Cardiac muscle cell (in vitro differentiated cells and primary cell): ENCODE measurements around the gene CLEC14A. TPM values are rescaled to one million over a fixed set of nuclear protein-coding genes. Genes with fewer than 3 reads are reported as not detected.

Experiments used
- DNase-seq, 2 donors: peaks; one replicate each; pipeline versions ENCODE4 v3.0.0 to v3.0.0-alpha.2; 2010 to 2017; ENCODE audit warnings: low read depth in 1 of 2, low spot score in 1 of 2
- H3K27ac ChIP-seq: fragments of 200-600 bp; sonication (generic); 2 replicates; pipeline ENCODE4 v1.5.1; 2016
- H3K27me3 ChIP-seq: fragments of 200-600 bp; sonication (generic); 2 replicates; pipeline ENCODE4 v1.6.0; 2016; ENCODE audit warnings: control low read depth
- H3K36me3 ChIP-seq: fragments of 200-600 bp; sonication (generic); 2 replicates; pipeline ENCODE4 v1.5.1; 2016; ENCODE audit warnings: control low read depth
- H3K4me1 ChIP-seq: fragments of 200-600 bp; sonication (generic); 2 replicates; pipeline ENCODE4 v1.8.1; 2017; ENCODE audit warnings: low read depth, mild to moderate bottlenecking, mixed run types
- H3K4me3 ChIP-seq: fragments of 200-600 bp; sonication (generic); 2 replicates; pipeline ENCODE4 v1.5.1; 2016; ENCODE audit warnings: mild to moderate bottlenecking
- H3K9me3 ChIP-seq: fragments of 200-600 bp; sonication (generic); 2 replicates; pipeline ENCODE4 v1.5.1; 2017; ENCODE audit warnings: low read depth, mild to moderate bottlenecking, control low read depth
- polyA plus RNA-seq: library from polyadenylated mRNA; unstranded; fragments of >200 nt; fragmentation: Nextera tagmentation; extraction: Ambion mirVana; gene quantifications from 2 replicates; pipeline ENCODE4 v1.2.1, GENCODE V29; 2016
- total RNA-seq: library from RNA; depleted of rRNA; stranded (reverse); fragments of >200 nt; gene quantifications from 2 replicates; pipeline ENCODE4 v1.2.3, GENCODE V29; 2016
- TF ChIP-seq, protein P1 (sequence below): IDR thresholded peaks from 2 replicates; pipeline ENCODE4 v1.5.1; 2012; ENCODE audit warnings: low read depth, mild to moderate bottlenecking, low read length

CLEC14A gene
- total and polyA plus RNA-seq, 2 experiments from 2014 or later, result 0.42 TPM; not detected in 1

DNA sequence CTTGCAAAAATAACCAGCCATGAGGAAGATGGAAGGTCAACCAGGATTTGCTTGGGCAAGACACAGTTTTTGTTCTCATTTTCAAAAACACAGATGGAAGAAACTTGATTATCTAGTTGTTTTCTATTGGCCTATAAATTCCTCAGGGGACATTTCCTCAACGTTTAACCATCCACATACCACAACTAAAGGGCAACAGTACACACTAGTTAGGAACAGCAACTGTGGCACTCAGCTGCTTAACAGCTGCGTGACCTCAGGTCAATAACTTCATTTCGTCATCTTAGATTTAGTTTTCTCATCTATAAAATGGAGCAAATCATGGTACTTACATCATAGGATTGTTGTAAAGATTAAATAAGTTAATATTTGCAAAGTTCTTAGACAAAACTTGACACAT, 29.5 kb downstream of the CLEC14A start:
- Histone ChIP-seq H3K36me3 (no peaks in the 10 kb centered on the region), H3K4me3 (no peak overlapping the region), H3K27me3 (no peaks in the 10 kb centered on the region), H3K27ac (no peak overlapping the region), H3K4me1 (no peaks in the 10 kb centered on the region), H3K9me3 (no peaks in the 10 kb centered on the region)
- TF ChIP-seq, protein P1, sequence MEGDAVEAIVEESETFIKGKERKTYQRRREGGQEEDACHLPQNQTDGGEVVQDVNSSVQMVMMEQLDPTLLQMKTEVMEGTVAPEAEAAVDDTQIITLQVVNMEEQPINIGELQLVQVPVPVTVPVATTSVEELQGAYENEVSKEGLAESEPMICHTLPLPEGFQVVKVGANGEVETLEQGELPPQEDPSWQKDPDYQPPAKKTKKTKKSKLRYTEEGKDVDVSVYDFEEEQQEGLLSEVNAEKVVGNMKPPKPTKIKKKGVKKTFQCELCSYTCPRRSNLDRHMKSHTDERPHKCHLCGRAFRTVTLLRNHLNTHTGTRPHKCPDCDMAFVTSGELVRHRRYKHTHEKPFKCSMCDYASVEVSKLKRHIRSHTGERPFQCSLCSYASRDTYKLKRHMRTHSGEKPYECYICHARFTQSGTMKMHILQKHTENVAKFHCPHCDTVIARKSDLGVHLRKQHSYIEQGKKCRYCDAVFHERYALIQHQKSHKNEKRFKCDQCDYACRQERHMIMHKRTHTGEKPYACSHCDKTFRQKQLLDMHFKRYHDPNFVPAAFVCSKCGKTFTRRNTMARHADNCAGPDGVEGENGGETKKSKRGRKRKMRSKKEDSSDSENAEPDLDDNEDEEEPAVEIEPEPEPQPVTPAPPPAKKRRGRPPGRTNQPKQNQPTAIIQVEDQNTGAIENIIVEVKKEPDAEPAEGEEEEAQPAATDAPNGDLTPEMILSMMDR, result no peak
- DNase-seq, result no peak

DNA sequence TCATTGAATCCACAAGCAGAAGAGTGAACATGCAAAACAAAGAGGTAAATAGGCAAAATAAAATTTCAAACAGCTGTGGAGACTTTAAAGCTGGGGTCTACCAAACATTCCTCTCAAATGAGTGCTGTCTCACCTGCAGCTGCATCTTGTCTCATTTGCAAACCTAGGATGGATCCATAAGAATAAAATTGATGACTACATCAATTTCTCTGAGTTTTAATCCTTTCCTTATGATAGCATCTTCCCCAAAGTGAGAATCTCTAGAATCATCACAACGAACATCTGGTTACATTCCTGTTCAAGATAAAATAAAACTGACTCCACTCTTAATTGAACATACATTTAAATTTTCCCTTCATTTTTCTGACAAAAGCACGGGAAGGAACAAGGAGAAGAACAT, 29.9 kb downstream of the CLEC14A start:
- DNase-seq, result no peak
- H3K27me3 ChIP-seq, result no peaks in the 10 kb centered on the region
- no peak overlapping the region for H3K4me3 ChIP-seq
- no peaks in the 10 kb centered on the region for H3K4me1 ChIP-seq
- H3K27ac ChIP-seq, result no peak overlapping the region
- TF ChIP-seq, protein P1, result no peak
- no peaks in the 10 kb centered on the region for H3K9me3 ChIP-seq
- no peaks in the 10 kb centered on the region for H3K36me3 ChIP-seq

DNA sequence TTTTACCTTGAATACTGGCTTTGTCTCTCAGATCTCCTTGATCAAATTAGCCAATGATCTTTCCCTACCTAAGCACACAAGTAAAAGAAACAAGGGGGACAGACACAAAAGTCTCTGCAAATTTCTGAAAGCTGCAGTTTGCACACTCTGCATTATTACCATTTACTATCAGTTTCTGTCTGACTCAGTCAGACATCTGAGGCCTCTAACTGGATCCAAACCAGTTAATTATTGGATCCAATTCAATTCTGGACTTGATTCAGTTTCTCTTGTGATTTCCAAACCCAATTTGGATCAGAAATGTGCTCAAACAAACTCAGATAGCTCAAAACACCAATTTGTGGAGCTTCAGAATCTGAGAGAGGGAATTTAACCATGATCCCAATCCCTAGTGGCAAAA, 31.6 kb downstream of the CLEC14A start:
- H3K4me3 ChIP-seq, result no peak overlapping the region
- H3K27ac ChIP-seq, result no peak overlapping the region
- no peaks in the 10 kb centered on the region for H3K36me3 ChIP-seq
- TF ChIP-seq, protein P1, result no peak
- no peak for DNase-seq
- no peaks in the 10 kb centered on the region for H3K27me3 ChIP-seq
- no peaks in the 10 kb centered on the region for H3K9me3 ChIP-seq
- no peaks in the 10 kb centered on the region for H3K4me1 ChIP-seq

DNA sequence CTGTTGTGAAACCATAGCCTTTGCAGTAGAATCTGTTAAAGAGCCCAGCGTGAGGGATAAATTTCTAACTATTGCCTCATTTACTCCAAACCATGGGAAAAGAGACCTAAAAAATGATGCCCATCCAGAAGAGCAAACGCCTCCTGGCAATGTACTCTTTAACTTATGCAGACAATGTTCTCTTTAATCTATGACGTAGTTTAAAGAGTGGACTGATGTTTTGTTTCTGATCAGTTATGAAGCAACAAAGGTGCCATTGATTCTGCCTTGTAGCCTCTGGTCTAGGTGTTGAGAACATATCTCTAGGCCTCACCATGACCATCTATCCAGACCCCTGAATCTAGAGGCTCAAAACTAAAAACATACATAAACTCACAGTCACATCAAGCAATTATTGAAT, 34.8 kb downstream of the CLEC14A start:
- Histone ChIP-seq H3K27ac (no peak overlapping the region), H3K27me3 (peaks cover 3% of the 10 kb centered on the region), H3K36me3 (no peaks in the 10 kb centered on the region), H3K9me3 (no peaks in the 10 kb centered on the region), H3K4me1 (no peaks in the 10 kb centered on the region), H3K4me3 (no peak overlapping the region)
- TF ChIP-seq, protein P1, result no peak
- DNase-seq, result no peak

DNA sequence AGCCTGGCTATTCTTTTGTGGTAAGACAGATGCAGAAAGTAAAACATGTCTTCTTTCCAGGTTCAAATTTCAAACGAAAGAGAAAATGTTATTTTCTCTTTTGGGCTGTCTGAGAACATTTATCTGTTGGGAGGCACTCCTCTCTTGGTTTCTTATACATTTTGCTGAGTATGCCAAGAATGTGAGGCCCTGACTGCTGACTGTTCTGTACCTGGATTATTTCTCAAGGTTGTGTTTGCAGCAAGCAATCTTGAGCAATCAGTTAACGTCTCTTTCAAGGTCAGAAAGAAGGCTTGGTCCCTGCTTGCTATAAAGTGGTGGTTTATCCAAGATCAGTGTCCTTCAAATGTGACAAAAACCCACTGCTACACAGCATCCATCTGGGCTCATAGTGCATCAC, 38.3 kb downstream of the CLEC14A start:
- no peak for DNase-seq
- no peaks in the 10 kb centered on the region for H3K9me3 ChIP-seq
- H3K4me1 ChIP-seq, result no peaks in the 10 kb centered on the region
- H3K4me3 ChIP-seq, result no peak overlapping the region
- peaks cover 25% of the 10 kb centered on the region for H3K27me3 ChIP-seq
- H3K36me3 ChIP-seq, result no peaks in the 10 kb centered on the region
- H3K27ac ChIP-seq, result no peak overlapping the region
- TF ChIP-seq, protein P1, result no peak

DNA sequence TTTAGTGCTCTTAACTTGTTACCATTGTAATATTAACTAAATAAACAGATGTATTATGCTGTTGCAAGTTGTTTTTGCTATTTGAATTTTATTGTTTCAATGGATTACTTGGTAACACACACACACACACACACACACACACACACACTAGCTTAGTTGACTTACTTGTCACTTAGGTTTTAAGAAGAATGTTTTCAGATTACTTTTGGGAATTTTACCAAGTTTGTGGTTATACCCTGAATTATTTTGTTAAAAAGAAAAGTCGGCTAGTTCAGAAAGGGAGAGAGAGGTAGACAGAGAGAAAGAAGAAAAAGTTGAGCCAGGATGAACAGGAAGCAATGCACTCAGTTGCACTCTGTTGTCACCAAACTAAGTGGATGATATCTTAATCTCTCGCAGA, 42.9 kb downstream of the CLEC14A start:
- no peaks in the 10 kb centered on the region for H3K4me1 ChIP-seq
- H3K4me3 ChIP-seq, result no peak overlapping the region
- no peaks in the 10 kb centered on the region for H3K9me3 ChIP-seq
- H3K27me3 ChIP-seq, result peaks cover 70% of the 10 kb centered on the region
- TF ChIP-seq, protein P1, result no peak
- no peak overlapping the region for H3K27ac ChIP-seq
- H3K36me3 ChIP-seq, result no peaks in the 10 kb centered on the region
- peak in 1 of 2 donors; percentile 13 for DNase-seq
